CD14-positive monocyte (primary cell): Measurements from ENCODE around the gene DGKI. TPM values are rescaled to one million over a fixed set of nuclear protein-coding genes. Genes with fewer than 3 reads are reported as not detected.

ENCODE experiments used
- DNase-seq, 3 donors: peaks; one replicate each; pipeline ENCODE4 v3.0.0-alpha.2; 2011 to 2022
- H2AFZ ChIP-seq: 2 replicates; pipeline ENCODE4 v1.6.0; 2012; ENCODE audit warnings: mild to moderate bottlenecking, low read depth, low read length, inconsistent platforms; ENCODE audit not compliant: insufficient read depth, poor library complexity, severe bottlenecking
- H3K27ac ChIP-seq, 2 donors: 1 replicate in 1 of 2; 2 replicates in 1 of 2; pipeline ENCODE4 v1.5.1; 2012 to 2013; ENCODE audit warnings: low read length in 2 of 2, control low read depth in 1 of 2, inconsistent platforms in 1 of 2, low read depth in 1 of 2, mild to moderate bottlenecking in 1 of 2
- H3K27me3 ChIP-seq, 2 donors: one replicate each; pipeline versions ENCODE4 v1.6.0 to v1.6.1; 2011 to 2013; ENCODE audit warnings: low read length in 2 of 2; ENCODE audit not compliant: control insufficient read depth in 2 of 2, insufficient read depth in 2 of 2
- H3K36me3 ChIP-seq, 2 donors: replicated peaks in 1 of 2; 1 replicate in 1 of 2; 2 replicates in 1 of 2; pipeline versions ENCODE4 v1.5.1 to v1.6.1; 2012 to 2013; ENCODE audit warnings: low read length in 2 of 2, control low read depth in 1 of 2, inconsistent platforms in 1 of 2, mild to moderate bottlenecking in 1 of 2; ENCODE audit not compliant: insufficient read depth in 2 of 2, control insufficient read depth in 1 of 2
- H3K4me1 ChIP-seq, 2 donors: 1 replicate in 1 of 2; 2 replicates in 1 of 2; pipeline versions ENCODE4 v1.5.1 to v1.6.1; 2012 to 2013; ENCODE audit warnings: low read length in 2 of 2, control low read depth in 1 of 2, inconsistent platforms in 1 of 2, mild to moderate bottlenecking in 1 of 2, moderate library complexity in 1 of 2; ENCODE audit not compliant: insufficient read depth in 2 of 2, control insufficient read depth in 1 of 2
- H3K4me2 ChIP-seq: replicated peaks from 2 replicates; pipeline ENCODE3; 2012; ENCODE audit warnings: low read length, moderate library complexity, mild to moderate bottlenecking; ENCODE audit not compliant: poor library complexity, severe bottlenecking; ENCODE audit errors: extremely low read depth
- H3K4me3 ChIP-seq, 3 experiments: fragments of 200-600 bp in 1 of 3; sonication (generic) in 1 of 3; replicated peaks in 1 of 3; 1 replicate in 2 of 3; 2 replicates in 1 of 3; pipeline ENCODE4 v1.5.1; 2011 to 2013; ENCODE audit warnings: low read length in 3 of 3, mild to moderate bottlenecking in 3 of 3, control low read depth in 2 of 3, low read depth in 2 of 3, inconsistent platforms in 1 of 3, moderate library complexity in 1 of 3
- H3K79me2 ChIP-seq: 2 replicates; pipeline ENCODE4 v1.6.0; 2012; ENCODE audit warnings: mild to moderate bottlenecking, control low read depth, inconsistent platforms, low read length, moderate library complexity; ENCODE audit not compliant: insufficient read depth
- H3K9ac ChIP-seq: 2 replicates; pipeline ENCODE4 v1.6.0; 2017; ENCODE audit warnings: low read length, mild to moderate bottlenecking; ENCODE audit not compliant: insufficient read depth, poor library complexity, severe bottlenecking
- H3K9me3 ChIP-seq, 2 donors: replicated peaks in 1 of 2; 1 replicate in 1 of 2; 2 replicates in 1 of 2; pipeline versions ENCODE4 v1.5.1 to v1.6.1; 2012 to 2013; ENCODE audit warnings: low read length in 2 of 2, control low read depth in 1 of 2; ENCODE audit not compliant: control insufficient read depth in 1 of 2, insufficient read depth in 1 of 2
- H4K20me1 ChIP-seq: 2 replicates; pipeline ENCODE4 v1.6.0; 2012; ENCODE audit warnings: mild to moderate bottlenecking, low read length, control low read depth, moderate library complexity; ENCODE audit not compliant: insufficient read depth
- H3K27ac Mint-ChIP-seq, 7 donors: one replicate each; pipeline ENCODE4 v1.8.0; 2020; ENCODE audit warnings: mild to moderate bottlenecking in 7 of 7, mixed read lengths in 7 of 7, moderate library complexity in 6 of 7, inconsistent platforms in 2 of 7
- H3K27me3 Mint-ChIP-seq, 3 donors: one replicate each; pipeline ENCODE4 v1.8.0; 2021 to 2022; ENCODE audit warnings: low read depth in 3 of 3, mild to moderate bottlenecking in 3 of 3, mixed read lengths in 3 of 3, moderate library complexity in 3 of 3, inconsistent platforms in 1 of 3
- H3K36me3 Mint-ChIP-seq, 2 donors: one replicate each; pipeline ENCODE4 v1.8.0; 2020; ENCODE audit warnings: mixed read lengths in 2 of 2, inconsistent platforms in 1 of 2, mild to moderate bottlenecking in 1 of 2
- H3K4me1 Mint-ChIP-seq: one replicate; pipeline ENCODE4 v1.8.0; 2020; ENCODE audit warnings: mild to moderate bottlenecking, mixed read lengths
- H3K4me3 Mint-ChIP-seq, 2 donors: one replicate each; pipeline ENCODE4 v1.8.0; 2020; ENCODE audit warnings: mild to moderate bottlenecking in 2 of 2, mixed read lengths in 2 of 2, moderate library complexity in 1 of 2
- H3K9me3 Mint-ChIP-seq, 7 donors: one replicate each; pipeline ENCODE4 v1.8.0; 2020 to 2022; ENCODE audit warnings: mixed read lengths in 7 of 7, mild to moderate bottlenecking in 6 of 7, moderate library complexity in 6 of 7, inconsistent platforms in 2 of 7
- CTCF ChIP-seq: fragments of 200-600 bp; IDR thresholded peaks from one replicate; pipeline ENCODE4 v1.8.0; 2022; ENCODE audit warnings: antibody characterized with exemption, mild to moderate bottlenecking
- WGBS: methylation state at CpG from one replicate; pipeline ENCODE4 v1.1.5; 2013; ENCODE audit warnings: missing lambda C conversion rate; ENCODE audit not compliant: insufficient coverage; 5-methylcytosine and 5-hydroxymethylcytosine counted together
- intact Hi-C, 2 donors: fragments of 100-400 bp; cut with micrococcal nuclease; formaldehyde crosslinking; loops; one replicate each; pipeline versions ENCODE4 v1.15.0 to v1.15.1; 2023
- polyA plus RNA-seq, 3 donors: library from polyadenylated mRNA; depleted of rRNA in 1 of 3; unstranded in 2 of 3; stranded (reverse) in 1 of 3; fragments of 300-500 nt in 2 of 3; fragments of >200 nt in 1 of 3; fragmentation: Illumina TruSeq in 2 of 3; gene quantifications; 1 replicate in 2 of 3; 2 replicates in 1 of 3; pipeline ENCODE4 v1.2.3, GENCODE V29; 2012 to 2021

Gene DGKI
- polyA plus RNA-seq, 3 donors = not detected

DNA sequence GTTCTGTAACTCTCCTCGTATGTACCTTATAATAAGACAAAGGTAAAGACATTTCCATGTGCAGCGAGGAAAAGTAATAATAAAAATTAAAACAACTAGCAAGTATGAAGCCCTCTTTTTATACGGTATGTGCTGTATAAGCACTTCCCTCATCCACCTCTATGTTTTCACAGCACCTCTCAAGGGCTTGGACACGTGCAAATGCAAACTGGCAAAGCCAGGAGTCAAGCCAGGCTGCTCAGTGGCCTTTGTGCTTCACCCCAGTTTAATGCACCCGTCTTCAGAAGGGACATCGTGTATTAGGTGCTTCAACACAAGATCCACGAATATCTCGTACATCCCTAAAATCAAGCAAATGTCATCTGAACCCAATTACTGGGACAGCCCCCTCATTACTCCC, 1.3 kb upstream of the DGKI start:
- H3K27ac ChIP-seq = no peak overlapping the region
- no peak overlapping the region for H3K4me2 ChIP-seq
- Mint-ChIP-seq H3K4me1 (peaks cover 5% of the 10 kb centered on the region), H3K27ac (no peak overlapping the region), H3K36me3 (peaks cover 0 to 3% of the 10 kb centered on the region in 2 donors), H3K4me3 (peak overlapping the region in 1 of 2 donors; percentile 74), H3K9me3 (peaks cover 0 to 14% (median 5%) of the 10 kb centered on the region in 7 donors), H3K27me3 (peaks cover 62 to 69% (median 65%) of the 10 kb centered on the region in 3 donors)
- WGBS = 71% methylated on average over 4 of the region's 8 CpGs
- no peaks in the 10 kb centered on the region for H3K36me3 ChIP-seq
- DNase-seq = no peak
- no peak for TF ChIP-seq CTCF
- no peaks in the 10 kb centered on the region for H3K79me2 ChIP-seq
- H3K4me1 ChIP-seq = peaks cover 0 to 2% of the 10 kb centered on the region in 2 donors
- peaks cover 0 to 33% of the 10 kb centered on the region in 2 donors for H3K9me3 ChIP-seq
- no peaks in the 10 kb centered on the region for H4K20me1 ChIP-seq
- peaks cover 56 to 66% of the 10 kb centered on the region in 2 donors for H3K27me3 ChIP-seq
- no peak overlapping the region for H3K4me3 ChIP-seq
- intact Hi-C loops = no loop called here
- no peak overlapping the region for H2AFZ ChIP-seq
- no peak overlapping the region for H3K9ac ChIP-seq

DNA sequence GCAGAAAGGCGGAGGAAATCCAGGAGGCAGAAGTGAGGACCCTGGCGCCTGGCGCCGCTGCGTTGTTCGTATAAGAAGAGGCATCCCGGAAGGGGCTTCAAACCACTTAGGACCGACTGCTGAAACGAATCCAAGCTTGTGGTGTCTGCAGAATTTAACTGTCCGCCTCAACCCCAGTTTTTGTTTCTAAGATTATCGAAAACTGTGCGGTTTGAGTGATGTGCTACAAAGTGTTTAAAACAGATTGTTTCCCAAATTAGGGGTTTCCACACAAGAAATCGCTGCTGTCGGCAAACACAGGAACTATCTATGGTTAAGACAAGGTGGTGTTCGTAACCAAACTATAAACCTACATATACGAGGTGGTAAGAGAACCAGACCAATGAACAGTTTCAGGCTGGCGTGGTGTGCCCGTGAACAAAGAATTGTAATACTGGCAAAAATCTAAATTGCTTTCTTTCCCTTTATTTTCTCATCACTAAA, 835 bp upstream of the DGKI start:
- H3K4me2 ChIP-seq = no peak overlapping the region
- Mint-ChIP-seq H3K4me1 (peaks cover 5% of the 10 kb centered on the region), H3K9me3 (peaks cover 0 to 14% (median 5%) of the 10 kb centered on the region in 7 donors), H3K36me3 (peaks cover 0 to 3% of the 10 kb centered on the region in 2 donors), H3K4me3 (peak overlapping the region in 1 of 2 donors; percentile 74), H3K27ac (no peak overlapping the region), H3K27me3 (peaks cover 63 to 73% (median 68%) of the 10 kb centered on the region in 3 donors)
- no peaks in the 10 kb centered on the region for H4K20me1 ChIP-seq
- 12% methylated on average over 13 of the region's 18 CpGs for WGBS
- peaks cover 56 to 70% of the 10 kb centered on the region in 2 donors for H3K27me3 ChIP-seq
- peaks cover 0 to 2% of the 10 kb centered on the region in 2 donors for H3K4me1 ChIP-seq
- no peak for DNase-seq
- H2AFZ ChIP-seq = no peak overlapping the region
- peaks cover 0 to 33% of the 10 kb centered on the region in 2 donors for H3K9me3 ChIP-seq
- no peaks in the 10 kb centered on the region for H3K36me3 ChIP-seq
- H3K27ac ChIP-seq = no peak overlapping the region
- no peak for TF ChIP-seq CTCF
- no peak overlapping the region for H3K9ac ChIP-seq
- H3K4me3 ChIP-seq = no peak overlapping the region
- intact Hi-C loops = no loop called here
- H3K79me2 ChIP-seq = no peaks in the 10 kb centered on the region
